IMR-90 (cell line): ENCODE data around the gene SCYGR3. TPM values are rescaled to one million over a fixed set of nuclear protein-coding genes. Genes with fewer than 3 reads are reported as not detected.

ENCODE experiments used
- ATAC-seq: fragments of 200-7000 bp; cut with Tn5 transposase; 2 replicates; pipeline ENCODE4 v1.9.1; 2020; ENCODE audit warnings: low read depth, mild to moderate bottlenecking, moderate library complexity
- BruUV-seq: library from RNA; stranded (reverse); fragments of 400-500 nt; replicated peaks from 2 replicates; lab custom pipeline; 2021; lab: Mats Ljungman, UMichigan
- CTCF ChIA-PET: fragments of 300-600 bp; formaldehyde crosslinking; extraction: SDS; loops from one replicate; lab custom pipeline; 2021; ENCODE audit warnings: antibody characterized with exemption; lab: Yijun Ruan, JAX
- POLR2A ChIA-PET: fragments of 300-600 bp; sonication (Branson Sonifier 250); formaldehyde crosslinking; loops from one replicate; lab custom pipeline; 2022; ENCODE audit warnings: antibody characterized with exemption; ENCODE audit not compliant: unreplicated experiment; lab: Charles Lee
- DNase-seq: peaks from one replicate; pipeline ENCODE4 v3.0.0; 2013
- H2AFZ ChIP-seq: replicated peaks from 2 replicates; pipeline ENCODE3; 2013; ENCODE audit warnings: low read length, mild to moderate bottlenecking; ENCODE audit not compliant: poor library complexity
- H2AK5ac ChIP-seq: 2 replicates; pipeline ENCODE4 v1.6.1; 2013; ENCODE audit warnings: low read depth, low read length, inconsistent platforms
- H2AK9ac ChIP-seq: replicated peaks from 2 replicates; pipeline ENCODE3; 2013; ENCODE audit warnings: mild to moderate bottlenecking, low read depth, low read length, moderate library complexity; ENCODE audit not compliant: poor library complexity
- H2BK120ac ChIP-seq: 2 replicates; pipeline ENCODE4 v1.6.1; 2013; ENCODE audit warnings: low read depth, low read length, inconsistent platforms
- H2BK15ac ChIP-seq: 3 replicates; pipeline ENCODE4 v1.6.1; 2013; ENCODE audit warnings: low read depth, low read length, inconsistent platforms
- H2BK20ac ChIP-seq: 2 replicates; pipeline ENCODE4 v1.6.1; 2013; ENCODE audit warnings: low read depth, mild to moderate bottlenecking, inconsistent platforms, low read length, moderate library complexity
- H2BK5ac ChIP-seq: 2 replicates; pipeline ENCODE4 v1.6.1; 2013; ENCODE audit warnings: mild to moderate bottlenecking, low read depth, low read length, inconsistent platforms; ENCODE audit not compliant: poor library complexity, severe bottlenecking
- H3K14ac ChIP-seq: replicated peaks from 2 replicates; pipeline ENCODE4 v1.6.1; 2013; ENCODE audit warnings: low read depth, low read length, inconsistent platforms
- H3K18ac ChIP-seq: 2 replicates; pipeline ENCODE4 v1.6.1; 2013; ENCODE audit warnings: low read depth, low read length, control low read depth
- H3K23ac ChIP-seq: 2 replicates; pipeline ENCODE4 v1.6.1; 2013; ENCODE audit warnings: low read depth, low read length, inconsistent platforms
- H3K27ac ChIP-seq: 2 replicates; pipeline ENCODE4 v1.5.1; 2013; ENCODE audit warnings: mild to moderate bottlenecking, control low read depth, low read length; ENCODE audit not compliant: insufficient read depth
- H3K27me3 ChIP-seq: 2 replicates; pipeline ENCODE4 v1.6.1; 2013; ENCODE audit warnings: low read length; ENCODE audit not compliant: control insufficient read depth, insufficient read depth
- H3K36me3 ChIP-seq: 2 replicates; pipeline ENCODE4 v1.6.1; 2013; ENCODE audit warnings: low read length, mixed read lengths; ENCODE audit not compliant: control insufficient read depth, insufficient read depth
- H3K4ac ChIP-seq: 2 replicates; pipeline ENCODE4 v1.6.1; 2013; ENCODE audit warnings: low read depth, low read length, inconsistent platforms
- H3K4me1 ChIP-seq: 2 replicates; pipeline ENCODE4 v1.6.1; 2013; ENCODE audit warnings: low read length, mixed read lengths; ENCODE audit not compliant: control insufficient read depth, insufficient read depth
- H3K4me2 ChIP-seq: 2 replicates; pipeline ENCODE4 v1.6.1; 2013; ENCODE audit warnings: low read depth, mild to moderate bottlenecking, control low read depth, low read length, moderate library complexity
- H3K4me3 ChIP-seq: 2 replicates; pipeline ENCODE4 v1.5.1; 2013; ENCODE audit warnings: low read depth, mild to moderate bottlenecking, control low read depth, low read length, moderate library complexity; ENCODE audit not compliant: insufficient read depth
- H3K56ac ChIP-seq: 2 replicates; pipeline ENCODE4 v1.6.1; 2013; ENCODE audit warnings: low read length, inconsistent platforms; ENCODE audit not compliant: insufficient read depth; ENCODE audit errors: extremely low read depth
- H3K79me1 ChIP-seq, 2 experiments: 2 replicates each; pipeline ENCODE4 v1.6.1; 2013; ENCODE audit warnings: low read length in 2 of 2, inconsistent platforms in 1 of 2, low read depth in 1 of 2
- H3K9ac ChIP-seq: 2 replicates; pipeline ENCODE4 v1.6.1; 2013; ENCODE audit warnings: low read depth, low read length, control low read depth
- H3K9me1 ChIP-seq: 2 replicates; pipeline ENCODE4 v1.6.1; 2013; ENCODE audit warnings: low read length, inconsistent platforms; ENCODE audit not compliant: insufficient read depth
- H3K9me3 ChIP-seq: 2 replicates; pipeline ENCODE4 v1.6.1; 2013; ENCODE audit warnings: low read length; ENCODE audit not compliant: control insufficient read depth, insufficient read depth
- H4K20me1 ChIP-seq: 2 replicates; pipeline ENCODE4 v1.6.1; 2013; ENCODE audit warnings: low read length, inconsistent platforms; ENCODE audit not compliant: insufficient read depth
- H4K5ac ChIP-seq: 2 replicates; pipeline ENCODE4 v1.6.1; 2013; ENCODE audit warnings: mild to moderate bottlenecking, low read depth, low read length, control low read depth
- H4K8ac ChIP-seq, 2 experiments: 2 replicates each; pipeline ENCODE4 v1.6.1; 2013; ENCODE audit warnings: low read depth in 2 of 2, low read length in 2 of 2, control low read depth in 1 of 2, inconsistent platforms in 1 of 2
- H4K91ac ChIP-seq: 2 replicates; pipeline ENCODE4 v1.6.1; 2013; ENCODE audit warnings: low read depth, low read length, inconsistent platforms; ENCODE audit not compliant: insufficient read depth
- BHLHE40 ChIP-seq: fragments of 150-350 bp; IDR thresholded peaks from 2 replicates; pipeline ENCODE4 v1.6.1; 2016; ENCODE audit warnings: mild to moderate bottlenecking, low read depth, low read length
- CEBPB ChIP-seq: IDR thresholded peaks from 2 replicates; pipeline ENCODE4 v1.6.1; 2012; ENCODE audit warnings: low read depth, low read length, improper control_type of control experiment
- CHD1 ChIP-seq: IDR thresholded peaks from 2 replicates; pipeline ENCODE4 v1.6.1; 2012; ENCODE audit warnings: low read depth, low read length, improper control_type of control experiment
- CTCF ChIP-seq: conservative IDR thresholded peaks from 2 replicates; pipeline ENCODE4 v1.5.1; 2012; ENCODE audit warnings: mild to moderate bottlenecking, low read depth, low read length, improper control_type of control experiment
- ELK1 ChIP-seq: fragments of 150-350 bp; IDR thresholded peaks from 2 replicates; pipeline ENCODE4 v1.6.1; 2016; ENCODE audit warnings: low read depth, mild to moderate bottlenecking, low read length, moderate library complexity, borderline replicate concordance
- FOS ChIP-seq: fragments of 150-350 bp; IDR thresholded peaks from 2 replicates; pipeline ENCODE4 v1.6.1; 2016; ENCODE audit warnings: low read depth, low read length
- MAFK ChIP-seq: IDR thresholded peaks from 2 replicates; pipeline ENCODE4 v1.6.1; 2012; ENCODE audit warnings: low read depth, low read length, improper control_type of control experiment
- MAZ ChIP-seq: IDR thresholded peaks from 2 replicates; pipeline ENCODE4 v1.6.1; 2012; ENCODE audit warnings: low read depth, mild to moderate bottlenecking, low read length, improper control_type of control experiment, moderate library complexity, borderline replicate concordance
- MXI1 ChIP-seq: IDR thresholded peaks from 2 replicates; pipeline ENCODE4 v1.6.1; 2012; ENCODE audit warnings: low read depth, mild to moderate bottlenecking, low read length, moderate library complexity, borderline replicate concordance
- NFE2L2 ChIP-seq: fragments of 150-350 bp; IDR thresholded peaks from 2 replicates; pipeline ENCODE4 v1.6.1; 2016; ENCODE audit warnings: low read depth, mild to moderate bottlenecking, low read length
- POLR2A ChIP-seq: IDR thresholded peaks from 2 replicates; pipeline ENCODE4 v1.6.1; 2012; ENCODE audit warnings: mild to moderate bottlenecking, low read depth, low read length
- RAD21 ChIP-seq: IDR thresholded peaks from 2 replicates; pipeline ENCODE4 v1.6.1; 2012; ENCODE audit warnings: low read length, improper control_type of control experiment
- RCOR1 ChIP-seq: IDR thresholded peaks from 2 replicates; pipeline ENCODE4 v1.6.1; 2012; ENCODE audit warnings: mild to moderate bottlenecking, low read length, improper control_type of control experiment; ENCODE audit not compliant: insufficient replicate concordance
- RFX5 ChIP-seq: IDR thresholded peaks from 2 replicates; pipeline ENCODE4 v1.8.0; 2012; ENCODE audit warnings: low read depth, mild to moderate bottlenecking, low read length, moderate library complexity
- SMC3 ChIP-seq: fragments of 150-350 bp; IDR thresholded peaks from 2 replicates; pipeline ENCODE4 v1.6.1; 2016; ENCODE audit warnings: low read depth, mild to moderate bottlenecking, antibody characterized with exemption, low read length, moderate library complexity
- USF2 ChIP-seq: fragments of 150-350 bp; IDR thresholded peaks from 2 replicates; pipeline ENCODE4 v1.6.1; 2017; ENCODE audit warnings: mild to moderate bottlenecking, antibody characterized with exemption, low read length, low read depth
- WGBS, 2 experiments: methylation state at CpG; one replicate each; pipeline versions ENCODE4 v1.1.5 to v1.1.7; 2013; ENCODE audit warnings: missing lambda C conversion rate in 2 of 2; ENCODE audit not compliant: insufficient read length in 1 of 2; ENCODE audit errors: extremely low coverage in 2 of 2; 5-methylcytosine and 5-hydroxymethylcytosine counted together
- dilution Hi-C: fragments of 300-500 bp; cut with HindIII; formaldehyde crosslinking; loops from one replicate; pipeline ENCODE4 v1.14.3; 2018; ENCODE audit warnings: low sequenced_read_pairs; ENCODE audit not compliant: unreplicated experiment
- in situ Hi-C: fragments of 300-500 bp; cut with MboI; formaldehyde crosslinking; loops from 3 replicates; pipeline ENCODE4 v1.14.3; 2019; ENCODE audit warnings: low sequenced_read_pairs, inconsistent platforms, mixed read lengths
- intact Hi-C: fragments of 100-400 bp; cut with micrococcal nuclease; formaldehyde crosslinking; loops from 2 replicates; pipeline ENCODE4 v1.10.0; 2022
- polyA plus RNA-seq, 3 experiments: library from polyadenylated mRNA; depleted of rRNA; stranded (reverse); fragments of >200 nt; gene quantifications; 2 replicates each; pipeline ENCODE4 v1.2.3, GENCODE V29; 2012; ENCODE audit warnings: low replicate concordance in 1 of 3
- total RNA-seq: library from RNA; depleted of rRNA; stranded (reverse); fragments of >200 nt; gene quantifications from 2 replicates; pipeline ENCODE4 v1.2.3, GENCODE V29; 2012

The SCYGR3 gene
- total and polyA plus RNA-seq, 2 of the 4 experiments (the other 2 are of a cell fraction) = not detected

GRCh38 chr2:227615906-227616305 lies 1.3 kb upstream of the SCYGR3 start:
- Histone ChIP-seq H3K36me3 (no peaks in the 10 kb centered on the region), H3K9me1 (no peaks in the 10 kb centered on the region), H4K91ac (no peak overlapping the region), H3K23ac (no peak overlapping the region), H4K5ac (no peak overlapping the region), H3K18ac (no peak overlapping the region), H2BK120ac (no peak overlapping the region), H4K8ac (no peak overlapping the region), H3K14ac (no peak overlapping the region), H3K9ac (no peak overlapping the region), H2AK9ac (no peak overlapping the region), H3K9me3 (no peaks in the 10 kb centered on the region), H3K4me1 (no peaks in the 10 kb centered on the region; the same call in 1 of the 2 replicates), H3K79me1 (no peaks in the 10 kb centered on the region), H2AFZ (no peak overlapping the region), H3K4me2 (no peak overlapping the region), H3K56ac (no peak overlapping the region), H2BK20ac (no peak overlapping the region), H2AK5ac (no peak overlapping the region), H3K27ac (no peak overlapping the region), H2BK5ac (no peak overlapping the region), H3K27me3 (peaks cover 2% of the 10 kb centered on the region), H3K4me3 (no peak overlapping the region), H3K4ac (no peak overlapping the region), H4K20me1 (no peaks in the 10 kb centered on the region), H2BK15ac (no peak overlapping the region)
- WGBS, 2 experiments = no CpG with 5 or more reads among the region's 5 CpGs
- TF ChIP-seq MXI1 (no peak), SMC3 (no peak), USF2 (no peak), CTCF (no peak), RCOR1 (no peak), BHLHE40 (no peak), RFX5 (no peak), ELK1 (no peak), POLR2A (no peak), CEBPB (no peak), CHD1 (no peak), FOS (no peak), RAD21 (no peak), NFE2L2 (no peak), MAZ (no peak), MAFK (no peak)
- no peak for ATAC-seq
- dilution Hi-C loops = no loop called here
- intact Hi-C loops = no loop called here
- DNase-seq = no peak
- CTCF ChIA-PET = no interaction called here
- in situ Hi-C loops = no loop called here
- POLR2A ChIA-PET = no interaction called here
- no TSS peak for BruUV-seq
